Type B pancreatic cell (in vitro differentiated cells): ENCODE measurements around the gene OTUD1. TPM values are rescaled to one million over a fixed set of nuclear protein-coding genes. Genes with fewer than 3 reads are reported as not detected.

ENCODE experiments used
- DNase-seq: peaks from one replicate; pipeline ENCODE4 v3.0.0; 2021; ENCODE audit warnings: mixed read lengths; ENCODE audit not compliant: unreplicated experiment; ENCODE audit errors: extremely low spot score
- H3K27ac Mint-ChIP-seq: 2 replicates; pipeline ENCODE4 v1.8.0; 2021; ENCODE audit warnings: mild to moderate bottlenecking, mixed read lengths
- H3K27me3 Mint-ChIP-seq: 2 replicates; pipeline ENCODE4 v1.8.0; 2021; ENCODE audit warnings: mixed read lengths
- H3K36me3 Mint-ChIP-seq: 2 replicates; pipeline ENCODE4 v1.8.0; 2021; ENCODE audit warnings: mixed read lengths
- H3K4me1 Mint-ChIP-seq: one replicate; pipeline ENCODE4 v1.8.0; 2021; ENCODE audit warnings: mixed read lengths; ENCODE audit not compliant: unreplicated experiment
- H3K4me3 Mint-ChIP-seq: 2 replicates; pipeline ENCODE4 v1.8.0; 2021; ENCODE audit warnings: mild to moderate bottlenecking, mixed read lengths
- H3K9me3 Mint-ChIP-seq: 2 replicates; pipeline ENCODE4 v1.8.0; 2021; ENCODE audit warnings: mixed read lengths
- CTCF ChIP-seq: fragments of 200-600 bp; sonication (generic); conservative IDR thresholded peaks from 2 replicates; pipeline ENCODE4 v1.5.0; 2021; ENCODE audit warnings: antibody characterized with exemption, mild to moderate bottlenecking
- total RNA-seq: library from RNA; stranded (reverse); gene quantifications from 2 replicates; pipeline ENCODE4 v1.2.1, GENCODE V29; 2021; ENCODE audit warnings: low replicate concordance

The OTUD1 gene
- total RNA-seq, 1 donor from 2014 or later, result 20.9 TPM

- no peak overlapping the region for H3K27ac Mint-ChIP-seq
- DNase-seq, result no peak
- H3K9me3 Mint-ChIP-seq, result no peaks in the 10 kb centered on the region
- H3K4me3 Mint-ChIP-seq, result no peak overlapping the region
- H3K27me3 Mint-ChIP-seq, result no peaks in the 10 kb centered on the region
- peaks cover 19% of the 10 kb centered on the region for H3K4me1 Mint-ChIP-seq
- no peak for TF ChIP-seq CTCF
- H3K36me3 Mint-ChIP-seq, result no peaks in the 10 kb centered on the region
Measured at GRCh38 chr10:23448323-23448722, 9.4 kb downstream of the OTUD1 start.

GRCh38 chr10:23448802-23449570 lies 10.1 kb downstream of the OTUD1 start:
- TF ChIP-seq CTCF, result no peak
- H3K4me3 Mint-ChIP-seq, result no peak overlapping the region
- DNase-seq, result no peak

GRCh38 chr10:23452033-23452655 lies 13.3 kb downstream of the OTUD1 start:
- no peaks in the 10 kb centered on the region for H3K36me3 Mint-ChIP-seq
- H3K4me3 Mint-ChIP-seq, result no peak overlapping the region
- no peak for DNase-seq
- H3K9me3 Mint-ChIP-seq, result no peaks in the 10 kb centered on the region
- no peaks in the 10 kb centered on the region for H3K27me3 Mint-ChIP-seq
- H3K4me1 Mint-ChIP-seq, result peaks cover 7% of the 10 kb centered on the region
- no peak for TF ChIP-seq CTCF
- no peak overlapping the region for H3K27ac Mint-ChIP-seq

More at GRCh38 chr10:23448802-23449570, 10.1 kb downstream of the OTUD1 start:
- H3K36me3 Mint-ChIP-seq, result no peaks in the 10 kb centered on the region
- H3K27ac Mint-ChIP-seq, result peak overlapping the region; percentile 39
- peaks cover 19% of the 10 kb centered on the region for H3K4me1 Mint-ChIP-seq
- no peaks in the 10 kb centered on the region for H3K9me3 Mint-ChIP-seq
- no peaks in the 10 kb centered on the region for H3K27me3 Mint-ChIP-seq

- Mint-ChIP-seq H3K27me3 (no peaks in the 10 kb centered on the region), H3K4me1 (peaks cover 9% of the 10 kb centered on the region), H3K4me3 (no peak overlapping the region), H3K27ac (no peak overlapping the region), H3K9me3 (no peaks in the 10 kb centered on the region), H3K36me3 (no peaks in the 10 kb centered on the region)
- no peak for DNase-seq
- TF ChIP-seq CTCF, result no peak
Measured at GRCh38 chr10:23453465-23453864, 14.6 kb downstream of the OTUD1 start.

GRCh38 chr10:23457632-23458417 lies 18.9 kb downstream of the OTUD1 start:
- Mint-ChIP-seq H3K36me3 (no peaks in the 10 kb centered on the region), H3K4me3 (no peak overlapping the region), H3K4me1 (peaks cover 23% of the 10 kb centered on the region), H3K27me3 (no peaks in the 10 kb centered on the region), H3K9me3 (no peaks in the 10 kb centered on the region), H3K27ac (no peak overlapping the region)
- no peak for TF ChIP-seq CTCF
- no peak for DNase-seq
